SIG-M5 treated with dmso at 0.1 percent for 504 hours (cell line): ENCODE results near the gene MYO1F.
A peak's percentile ranks its signal among the peaks of the same experiment; 100 is the strongest.
"Not testable (repeated sequence)": the region's sequence is repeated elsewhere in the genome, so short reads cannot be mapped to it uniquely, and the experiment has no call there.

Experiments
- DNase-seq: peaks from one replicate; lab custom pipeline; 2025; ENCODE audit not compliant: unreplicated experiment; lab: John Stamatoyannopoulos, UW

MYO1F gene

GRCh38 chr19:8567522-8568172 is 9.6 kb downstream of the MYO1F start:
- DNase-seq = peak; percentile 25

DNA sequence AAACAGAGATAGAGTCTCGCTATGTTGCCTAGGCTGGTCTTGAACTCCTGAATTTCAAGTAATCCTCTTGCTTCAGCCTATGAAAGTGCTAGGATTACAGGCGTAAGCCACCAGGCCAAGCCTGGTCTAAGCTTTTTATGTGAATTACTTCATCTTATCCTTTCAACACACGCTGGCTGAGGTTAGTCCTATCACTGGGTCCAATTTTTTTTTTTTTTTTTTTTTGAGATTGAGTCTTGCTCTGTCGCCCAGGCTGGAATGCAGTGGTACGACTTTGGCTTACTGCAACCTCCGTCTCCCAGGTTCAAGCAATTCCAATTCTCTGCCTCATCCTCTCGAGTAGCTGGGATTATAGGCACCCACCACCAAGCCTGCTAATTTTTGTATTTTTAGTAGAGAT is 10.4 kb downstream of the MYO1F start:
- no peak for DNase-seq

GRCh38 chr19:8564866-8565265 is 12.4 kb downstream of the MYO1F start:
- not testable (repeated sequence) for DNase-seq

DNA sequence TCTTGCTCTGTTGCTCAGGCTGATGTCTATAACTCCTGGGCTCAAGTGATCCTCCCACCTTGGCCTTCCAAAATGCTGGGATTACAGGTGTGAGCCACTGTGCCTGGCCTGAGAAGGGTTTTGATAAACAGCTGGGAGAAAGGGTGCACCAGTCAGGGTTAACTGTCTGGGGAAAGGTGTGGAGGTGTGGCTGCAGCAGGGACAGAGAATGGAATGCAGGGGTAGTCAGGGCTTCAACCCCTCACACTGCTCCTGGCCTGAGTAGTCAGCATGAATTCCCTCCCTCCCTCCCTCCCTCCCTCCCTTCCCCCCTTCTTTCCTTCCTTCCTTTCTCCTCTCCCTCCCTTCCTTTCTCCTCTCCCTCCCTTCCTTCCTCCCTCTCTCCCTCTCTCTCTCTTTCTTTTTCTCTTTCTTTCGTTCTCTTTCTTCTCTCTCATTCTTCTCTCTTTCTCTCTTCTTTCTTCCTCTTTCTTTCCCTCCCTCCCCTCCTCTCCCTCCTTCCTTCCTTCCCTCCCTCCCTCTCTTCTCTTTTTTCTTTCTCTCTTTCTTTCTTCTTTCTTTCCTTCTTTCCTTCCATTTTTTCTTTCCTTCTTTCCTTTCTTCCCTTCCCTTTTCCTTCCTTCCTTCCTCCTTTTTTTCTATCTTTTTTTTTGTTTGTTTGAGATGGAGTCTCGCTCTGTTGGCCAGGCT is 16.0 kb downstream of the MYO1F start:
- no peak for DNase-seq

DNA sequence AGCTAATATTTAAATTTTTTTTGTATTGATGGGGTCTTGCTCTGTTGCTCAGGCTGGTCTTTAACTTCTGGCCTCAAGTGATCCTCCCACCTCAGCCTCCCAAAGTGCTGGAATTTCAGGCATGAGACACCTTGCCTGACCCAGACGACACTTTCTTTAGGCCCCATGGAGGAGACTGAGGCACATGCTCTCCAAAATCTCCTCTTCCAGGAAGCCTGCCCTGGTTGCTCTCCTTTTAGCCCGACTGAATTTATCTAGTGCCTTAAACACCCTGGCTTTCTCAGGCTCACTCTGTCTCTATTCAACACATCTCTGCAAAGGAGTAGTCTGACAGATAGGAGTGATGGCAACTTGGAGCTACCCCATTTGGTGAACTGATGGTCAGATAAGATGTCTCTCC is 18.9 kb downstream of the MYO1F start:
- DNase-seq = no peak

- no peak for DNase-seq
Observed at GRCh38 chr19:8557642-8558238, 19.5 kb downstream of the MYO1F start.

- DNase-seq = not testable (repeated sequence)
Observed at GRCh38 chr19:8553729-8554128, 23.5 kb downstream of the MYO1F start.

DNA sequence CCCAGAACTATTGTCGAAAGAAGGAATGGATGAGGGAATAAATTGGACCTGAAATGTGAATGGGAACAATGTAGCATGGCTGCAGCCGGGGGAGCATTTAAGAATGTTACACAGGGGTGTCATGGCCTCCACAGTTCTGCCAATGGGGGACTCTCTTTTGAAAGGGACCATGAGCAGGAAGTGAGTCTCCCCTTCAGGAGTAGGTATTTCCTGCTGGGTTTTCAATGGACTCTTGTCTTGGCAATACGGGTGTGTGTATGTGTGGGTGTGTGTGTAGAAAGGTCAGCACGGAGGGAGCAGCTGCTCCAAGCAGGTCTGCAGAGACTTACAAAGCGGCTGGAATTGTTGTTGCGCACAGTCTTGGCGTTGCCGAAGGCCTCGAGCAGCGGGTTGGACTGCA is 24.4 kb downstream of the MYO1F start:
- DNase-seq = no peak

DNA sequence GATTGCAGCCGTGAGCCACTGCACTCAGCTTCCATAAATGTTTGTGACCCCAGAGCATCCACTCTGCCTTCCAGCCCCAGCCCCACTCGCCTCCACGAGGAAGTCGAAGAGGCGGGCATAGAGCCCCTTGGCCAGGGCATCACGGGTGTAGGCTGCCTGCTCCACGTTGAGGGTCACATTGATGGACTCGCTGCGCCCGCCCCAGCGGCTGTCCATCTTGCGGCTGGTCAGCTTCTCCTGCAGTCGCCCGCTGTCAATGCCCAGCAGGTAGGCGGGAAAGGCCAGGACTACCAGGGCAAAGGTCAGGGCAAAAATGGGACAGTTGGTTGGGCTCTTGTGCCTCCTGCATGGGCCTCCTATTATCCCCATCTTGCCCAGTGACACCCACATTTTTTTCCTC is 27.2 kb downstream of the MYO1F start:
- DNase-seq = no peak

DNA sequence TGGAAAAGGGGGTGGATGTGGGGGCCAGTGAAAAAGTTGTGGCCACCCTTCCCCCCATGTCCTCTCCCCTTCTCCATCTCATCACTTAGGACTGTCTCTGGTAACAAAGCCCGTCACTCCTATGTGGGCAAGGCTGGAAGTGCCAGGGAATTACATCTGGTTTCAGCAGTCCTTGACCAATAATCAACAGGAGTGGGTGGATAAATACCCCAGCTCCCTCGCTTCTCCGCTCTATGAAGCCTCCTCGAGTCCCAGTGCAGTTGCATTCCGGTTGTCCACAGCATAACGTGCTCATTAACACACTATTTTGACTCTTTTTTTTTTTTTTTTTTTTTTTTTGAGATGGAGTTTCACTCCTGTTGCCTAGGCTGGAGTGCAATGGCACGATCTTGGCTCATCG is 31.5 kb downstream of the MYO1F start:
- no peak for DNase-seq

DNA sequence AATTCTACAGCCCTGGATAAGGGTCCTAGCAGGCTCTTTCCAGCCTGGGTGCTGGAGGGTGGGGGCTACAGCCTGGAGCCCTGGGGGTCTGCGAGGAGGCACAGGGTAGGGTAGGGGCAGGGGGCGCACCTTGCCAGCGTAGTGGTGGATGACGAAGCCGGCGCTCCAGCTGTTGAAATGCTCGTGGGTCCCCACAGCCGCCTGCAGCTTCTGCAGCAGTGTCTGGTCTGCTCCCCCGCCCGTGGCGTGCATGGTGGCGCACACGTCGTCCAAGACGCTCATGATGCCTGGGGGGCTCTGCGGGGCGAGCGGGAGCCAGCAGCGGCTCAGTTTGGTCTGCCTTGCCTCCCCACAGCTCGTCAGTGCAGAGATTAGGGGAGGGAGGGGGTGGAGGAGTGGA is 33.1 kb downstream of the MYO1F start:
- DNase-seq = no peak

- DNase-seq = no peak
Observed at GRCh38 chr19:8539621-8540149, 37.6 kb downstream of the MYO1F start.

DNA sequence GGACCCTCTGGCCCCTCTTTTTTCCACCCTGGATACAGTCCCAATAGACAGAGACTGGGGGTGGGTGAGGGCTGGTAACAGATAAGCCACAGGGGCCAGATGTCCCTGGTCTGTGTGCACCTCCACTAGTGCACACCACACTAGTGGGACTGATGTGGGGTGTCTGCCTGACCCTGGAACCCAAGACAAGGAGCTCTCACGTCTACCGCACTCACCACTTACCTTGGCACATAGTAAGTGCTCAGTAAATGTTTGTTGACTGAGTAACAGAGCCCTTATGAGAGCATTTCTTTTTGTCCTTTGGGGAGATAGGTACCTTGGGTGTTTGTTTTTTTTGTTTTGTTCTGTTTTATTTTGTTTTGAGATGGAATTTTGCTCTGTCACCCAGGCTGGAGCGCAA is 40.1 kb downstream of the MYO1F start:
- DNase-seq = no peak

DNA sequence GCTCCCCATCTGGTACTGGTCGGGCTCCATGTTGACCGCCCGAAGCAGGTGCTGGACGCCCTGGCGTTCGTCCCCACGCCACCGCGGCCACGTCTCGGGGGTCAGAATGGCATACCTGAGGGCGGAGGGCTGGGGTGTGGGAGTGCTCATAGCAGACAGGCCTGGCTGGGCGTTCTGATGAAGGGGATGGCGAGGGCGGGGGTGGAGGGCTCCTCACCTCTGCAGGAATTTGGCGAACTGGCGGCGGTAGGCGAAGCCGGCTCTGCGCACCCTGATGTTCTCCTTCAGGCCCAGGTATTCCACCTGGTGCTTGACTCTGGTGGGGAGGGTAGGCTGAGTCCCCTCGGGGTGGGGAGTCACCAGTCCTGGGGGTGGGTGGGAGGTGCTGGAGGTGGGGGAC is 41.0 kb downstream of the MYO1F start:
- DNase-seq = no peak

DNA sequence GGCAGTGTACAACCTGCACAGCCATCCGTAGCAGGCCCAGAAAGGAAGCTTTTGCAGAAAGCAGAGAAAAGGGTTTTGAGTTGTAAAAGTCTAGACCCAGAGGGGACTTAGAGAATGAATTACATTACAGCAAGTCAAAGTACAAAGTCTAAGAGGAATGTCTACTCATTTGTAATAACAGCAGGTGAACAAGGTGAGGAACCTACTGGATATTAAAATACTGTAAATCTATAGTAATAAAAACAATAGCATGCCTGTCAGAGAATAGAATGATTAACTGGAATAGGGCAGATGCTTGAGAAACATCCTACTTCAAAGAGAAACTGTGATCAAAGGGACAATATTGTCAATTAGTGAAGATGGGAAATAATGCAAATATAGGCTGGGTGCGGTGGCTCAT is 45.0 kb downstream of the MYO1F start:
- DNase-seq = no peak

- DNase-seq = no peak
Observed at GRCh38 chr19:8531470-8531869, 45.8 kb downstream of the MYO1F start.

GRCh38 chr19:8530061-8530679 is 47.1 kb downstream of the MYO1F start:
- no peak for DNase-seq

- no peak for DNase-seq
Observed at GRCh38 chr19:8529369-8530006, 47.8 kb downstream of the MYO1F start.

DNA sequence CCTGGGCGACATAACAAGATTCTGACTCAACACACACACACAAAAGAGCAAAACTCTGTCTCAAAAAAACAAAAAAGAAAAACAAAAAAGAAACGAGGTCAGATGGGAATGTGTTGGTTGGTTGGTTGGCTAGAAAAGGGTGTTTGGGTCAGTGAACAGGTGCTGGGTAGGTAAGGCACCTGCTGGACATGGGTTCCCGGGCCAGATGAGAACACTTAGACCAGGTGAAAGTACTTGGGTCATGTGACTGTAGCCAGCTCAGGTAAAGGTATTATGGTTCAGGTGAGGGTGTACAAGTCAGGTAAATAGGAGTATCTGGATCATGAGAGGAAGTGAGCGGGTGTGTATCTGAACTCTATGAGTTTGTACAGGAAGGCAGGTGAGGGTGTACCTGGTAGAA is 48.7 kb downstream of the MYO1F start:
- no peak for DNase-seq

- DNase-seq = no peak
Observed at GRCh38 chr19:8526345-8527091, 50.7 kb downstream of the MYO1F start.

DNA sequence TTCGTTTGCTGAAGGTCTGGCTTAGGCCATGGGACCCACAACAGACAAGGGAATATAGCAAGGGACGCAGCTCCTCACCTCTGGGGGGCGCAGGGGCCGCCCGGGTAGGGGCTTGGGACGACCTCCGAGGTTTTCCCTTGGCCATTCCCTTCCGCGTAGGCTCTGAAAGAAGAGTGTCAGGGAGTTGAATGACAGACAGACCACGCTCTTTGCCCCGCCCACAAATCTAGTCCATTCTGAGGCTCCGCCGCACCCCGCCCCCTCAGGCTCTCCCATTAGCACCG is 51.9 kb downstream of the MYO1F start:
- DNase-seq = no peak
